Right forelimb (tissue), 1 donor: Measurements from ENCODE around the gene RPL37.
"Not testable (repeated sequence)": the region's sequence is repeated elsewhere in the genome, so short reads cannot be mapped to it uniquely, and the experiment has no call there.

Source experiments
- DNase-seq: peaks from one replicate; pipeline ENCODE4 v3.0.0-alpha.2; 2018

Gene RPL37

GRCh38 chr5:40832345-40832744 lies 2.7 kb downstream of the RPL37 start:
- DNase-seq: no peak

GRCh38 chr5:40831346-40832210 lies 3.4 kb downstream of the RPL37 start:
- no peak for DNase-seq

DNA sequence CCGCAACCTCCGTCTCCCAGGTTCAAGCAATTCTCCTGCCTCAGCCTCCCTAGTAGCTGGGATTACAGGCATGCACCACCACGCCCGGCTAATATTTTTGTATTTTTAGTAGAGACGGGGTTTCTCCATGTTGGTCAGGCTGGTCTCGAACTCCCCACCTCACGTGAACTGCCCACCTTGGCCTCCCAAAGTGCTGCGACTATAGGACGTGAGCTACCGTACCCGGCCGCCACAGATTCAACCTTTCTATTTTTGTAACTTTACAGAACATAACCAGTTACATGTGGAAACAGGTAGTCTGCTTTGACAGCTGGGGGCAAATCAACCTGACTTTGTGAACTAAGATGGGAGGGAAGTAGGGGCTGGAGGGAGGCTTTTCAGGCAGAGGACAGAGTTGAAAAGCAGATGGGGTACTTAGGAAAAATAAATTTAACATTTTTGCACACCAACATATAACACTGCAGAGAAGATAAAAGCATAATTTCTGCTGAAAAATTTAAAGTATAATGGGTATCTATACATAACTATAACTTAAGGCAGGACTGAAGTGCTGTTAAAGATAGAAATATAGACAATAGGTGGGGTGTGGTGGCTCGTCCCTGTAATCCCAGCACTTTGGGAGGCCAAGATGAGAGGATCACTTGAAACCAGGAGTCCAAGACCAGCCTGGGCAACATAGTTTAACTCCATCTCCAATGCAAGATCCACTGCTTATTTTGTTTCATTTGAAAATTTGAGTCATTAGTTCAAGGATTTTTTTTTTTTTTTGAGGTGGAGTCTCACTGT lies 5.1 kb downstream of the RPL37 start:
- DNase-seq: no peak

DNA sequence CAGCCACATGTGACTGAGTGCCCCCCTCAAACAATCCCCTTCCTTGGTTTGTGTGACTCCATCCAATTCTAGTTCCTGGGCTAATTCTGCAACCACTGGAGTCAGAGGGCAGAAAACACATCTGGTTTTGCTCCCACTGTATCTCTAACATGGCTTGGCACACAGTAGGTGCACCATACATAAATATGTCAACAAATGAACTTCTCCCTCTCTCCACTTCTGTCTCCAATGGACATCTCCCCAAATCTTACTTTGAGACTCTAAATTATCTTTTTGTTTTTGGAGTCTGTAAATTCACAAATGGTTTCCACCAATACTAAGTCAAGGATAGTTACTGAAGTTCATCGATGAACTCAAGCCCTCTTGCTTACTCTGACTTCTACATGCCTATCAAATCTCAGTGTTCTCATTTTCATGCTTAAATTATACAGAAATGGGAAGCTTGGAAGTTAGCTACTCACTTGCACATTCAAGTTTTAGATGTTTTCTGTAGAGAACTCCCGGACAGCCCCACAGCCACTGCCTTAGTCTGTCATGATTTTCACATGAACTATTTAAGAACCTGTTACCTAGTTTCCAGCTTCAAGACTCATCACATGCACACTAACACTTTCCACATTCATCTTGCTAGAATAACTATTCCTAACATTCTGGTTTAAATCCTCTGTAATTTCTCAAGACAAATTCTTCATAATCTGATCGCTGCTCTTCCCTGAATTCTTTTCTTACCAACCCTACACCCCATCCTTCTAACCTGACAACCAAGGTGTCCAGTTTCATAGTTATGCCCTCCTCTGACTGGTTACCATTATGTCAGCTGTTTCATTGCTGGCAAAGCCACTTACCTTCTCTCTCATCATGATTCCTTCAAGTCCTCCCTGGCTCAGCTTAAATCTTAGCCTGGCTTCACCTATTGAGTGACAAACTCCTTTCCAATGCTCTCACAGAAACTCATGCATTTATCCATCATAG lies 6.0 kb downstream of the RPL37 start:
- no peak for DNase-seq

DNA sequence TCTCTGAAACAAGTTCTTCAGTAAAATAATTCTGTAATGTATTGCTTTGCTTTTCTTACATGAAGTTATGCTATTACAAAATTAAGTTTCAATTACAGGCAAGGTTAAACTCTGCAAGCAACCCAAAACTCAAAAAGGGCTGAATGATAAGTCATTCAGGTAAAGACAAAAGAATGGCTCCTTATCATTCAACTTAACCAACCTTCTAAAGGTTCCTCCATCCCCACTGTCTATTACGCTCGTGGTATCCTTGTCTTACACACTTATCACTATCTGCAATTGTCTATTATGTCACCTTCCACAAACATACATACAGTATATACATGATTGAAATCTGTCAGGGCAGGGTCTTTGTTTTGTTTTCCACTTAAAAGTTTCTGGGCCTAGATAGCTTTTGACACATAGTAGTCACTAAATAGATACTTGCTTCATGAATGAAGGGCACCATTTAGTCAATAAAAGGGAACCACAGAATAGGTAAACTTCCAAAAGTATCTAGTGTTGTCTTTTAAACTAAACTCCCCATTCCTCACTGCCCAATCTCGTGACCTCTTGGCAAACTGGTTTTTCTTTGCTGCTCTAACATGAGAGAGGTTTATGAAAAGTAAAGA lies 6.9 kb downstream of the RPL37 start:
- no peak for DNase-seq

- no peak for DNase-seq
Observed at GRCh38 chr5:40827188-40827977, 7.6 kb downstream of the RPL37 start.

DNA sequence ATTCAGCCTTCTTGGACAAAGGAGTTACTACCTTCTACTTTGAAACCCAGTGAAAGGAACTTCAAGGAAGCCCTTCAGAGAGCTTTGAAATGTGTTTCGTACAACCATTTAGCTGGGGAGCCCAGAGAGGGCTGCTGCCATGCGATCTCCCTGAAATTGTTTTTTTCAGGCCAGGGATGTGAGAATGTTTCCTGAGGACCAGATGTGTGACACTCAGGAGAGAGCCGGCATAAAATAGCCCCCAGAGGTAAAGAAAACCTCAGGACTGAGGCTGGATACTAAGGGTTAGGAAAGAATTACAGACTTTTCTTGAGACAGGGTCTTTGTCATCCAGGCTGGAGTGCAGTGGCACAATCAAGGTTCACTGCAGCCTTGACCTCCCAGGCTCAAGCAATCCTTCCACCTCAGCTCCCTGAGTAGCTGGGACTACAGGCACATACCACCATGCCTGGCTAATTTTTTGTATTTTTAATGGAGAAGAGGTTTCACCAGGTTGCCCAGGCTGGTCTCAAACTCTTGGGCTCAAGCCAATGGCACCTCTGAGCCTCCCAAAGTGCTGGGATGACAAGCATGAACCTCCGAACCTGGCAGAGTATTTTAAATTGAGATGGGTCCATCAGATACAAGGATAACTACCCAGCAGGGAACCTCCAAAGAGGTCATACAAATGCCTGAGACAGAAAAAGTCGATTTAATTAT lies 8.4 kb downstream of the RPL37 start:
- DNase-seq: no peak

DNA sequence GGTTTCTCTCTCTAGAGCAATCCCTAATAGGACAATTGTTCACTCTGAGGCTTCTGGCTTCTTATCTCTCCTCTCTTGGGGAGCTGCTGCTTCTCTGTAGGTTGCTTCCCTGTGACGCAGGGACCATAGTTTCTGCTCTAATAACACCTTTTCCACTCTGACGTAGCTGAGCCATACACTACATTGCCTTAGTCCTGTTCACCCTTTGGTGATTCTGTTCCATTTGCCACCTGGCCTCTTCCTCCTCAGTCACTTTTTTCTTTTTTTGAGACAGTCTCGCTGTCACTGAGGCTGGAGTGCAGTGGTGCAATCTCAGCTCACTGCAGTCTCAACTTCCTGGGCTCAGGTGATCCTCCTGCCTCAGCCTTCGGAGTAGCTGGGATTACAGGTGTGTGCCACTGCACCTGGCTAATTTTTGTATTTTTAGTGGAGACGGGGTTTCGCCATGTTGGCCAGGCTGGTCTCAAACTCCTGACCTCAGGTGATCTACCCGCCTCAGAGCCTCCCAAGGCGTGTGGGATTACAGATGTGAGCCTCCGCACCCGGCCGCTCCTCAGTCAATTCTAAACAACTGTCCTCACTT lies 9.5 kb downstream of the RPL37 start:
- not testable (repeated sequence) for DNase-seq

- no peak for DNase-seq
Observed at GRCh38 chr5:40823459-40823858, 11.6 kb downstream of the RPL37 start.

DNA sequence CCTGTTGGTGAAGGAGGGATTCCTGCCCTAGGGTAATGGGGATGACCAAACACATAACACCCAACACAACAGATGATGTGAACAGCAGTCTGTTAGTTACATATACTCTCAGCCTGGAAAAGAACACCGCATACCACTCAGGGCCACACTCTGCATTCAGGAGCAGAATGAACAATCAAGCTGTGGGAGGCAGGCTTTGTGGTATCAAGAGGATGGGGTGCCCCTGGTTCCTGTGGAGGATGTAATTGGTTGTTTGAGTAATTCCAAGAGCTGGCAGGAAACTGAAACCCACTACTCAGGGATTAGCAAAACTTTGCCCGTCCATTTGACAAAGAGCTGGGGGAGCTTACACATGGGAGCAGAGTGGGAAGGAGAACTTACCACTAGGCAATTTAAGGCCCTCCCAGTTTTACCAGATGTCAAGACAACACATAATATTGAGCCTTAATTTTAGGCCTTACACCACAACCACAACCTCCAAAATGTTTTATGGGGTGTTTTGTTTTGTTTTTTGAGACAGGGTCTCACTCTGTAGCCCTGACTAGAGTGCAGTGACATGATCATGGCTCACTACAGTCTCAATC lies 21.2 kb downstream of the RPL37 start:
- DNase-seq: no peak

- no peak for DNase-seq
Observed at GRCh38 chr5:40812125-40812524, 22.9 kb downstream of the RPL37 start.

- no peak for DNase-seq
Observed at GRCh38 chr5:40801771-40802562, 33.1 kb downstream of the RPL37 start.

DNA sequence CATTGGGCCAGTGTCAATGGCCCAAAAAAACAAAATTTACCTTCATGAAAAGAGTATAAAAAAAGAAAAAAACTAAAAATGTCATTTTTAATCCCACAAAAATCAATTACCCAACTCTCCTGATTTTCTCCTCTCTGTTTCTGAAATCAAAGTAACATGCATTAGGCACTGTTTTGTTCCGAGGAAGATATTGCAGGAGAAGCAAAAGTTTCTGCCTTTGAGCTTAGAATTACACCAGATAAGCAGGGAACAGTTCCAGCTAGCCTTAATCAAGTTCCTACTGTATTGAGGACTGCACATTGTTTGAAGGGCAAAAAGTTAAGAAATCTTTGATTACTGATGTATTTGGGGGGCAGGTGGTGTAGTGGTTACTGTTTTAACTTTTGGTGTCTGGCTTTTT lies 35.8 kb downstream of the RPL37 start:
- DNase-seq: no peak

DNA sequence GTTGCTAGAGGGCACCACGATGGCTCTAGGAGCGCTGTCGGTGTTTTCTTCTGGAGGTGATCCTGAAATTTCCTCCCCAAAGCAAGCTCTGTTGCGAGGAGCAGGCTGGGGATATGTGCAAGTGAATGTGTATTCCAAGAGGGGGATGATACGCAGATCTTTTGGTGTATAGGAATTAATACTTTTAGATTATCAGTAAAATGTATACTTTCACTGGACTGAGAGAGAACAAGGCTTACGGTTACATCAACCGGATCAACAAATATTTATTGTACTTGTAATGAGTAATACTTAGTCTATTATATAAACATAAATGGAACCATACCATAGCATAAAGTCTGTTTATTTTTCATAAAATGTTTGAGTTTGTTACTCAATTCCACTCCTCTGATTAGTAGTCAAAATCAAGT lies 36.2 kb downstream of the RPL37 start:
- DNase-seq: no peak

DNA sequence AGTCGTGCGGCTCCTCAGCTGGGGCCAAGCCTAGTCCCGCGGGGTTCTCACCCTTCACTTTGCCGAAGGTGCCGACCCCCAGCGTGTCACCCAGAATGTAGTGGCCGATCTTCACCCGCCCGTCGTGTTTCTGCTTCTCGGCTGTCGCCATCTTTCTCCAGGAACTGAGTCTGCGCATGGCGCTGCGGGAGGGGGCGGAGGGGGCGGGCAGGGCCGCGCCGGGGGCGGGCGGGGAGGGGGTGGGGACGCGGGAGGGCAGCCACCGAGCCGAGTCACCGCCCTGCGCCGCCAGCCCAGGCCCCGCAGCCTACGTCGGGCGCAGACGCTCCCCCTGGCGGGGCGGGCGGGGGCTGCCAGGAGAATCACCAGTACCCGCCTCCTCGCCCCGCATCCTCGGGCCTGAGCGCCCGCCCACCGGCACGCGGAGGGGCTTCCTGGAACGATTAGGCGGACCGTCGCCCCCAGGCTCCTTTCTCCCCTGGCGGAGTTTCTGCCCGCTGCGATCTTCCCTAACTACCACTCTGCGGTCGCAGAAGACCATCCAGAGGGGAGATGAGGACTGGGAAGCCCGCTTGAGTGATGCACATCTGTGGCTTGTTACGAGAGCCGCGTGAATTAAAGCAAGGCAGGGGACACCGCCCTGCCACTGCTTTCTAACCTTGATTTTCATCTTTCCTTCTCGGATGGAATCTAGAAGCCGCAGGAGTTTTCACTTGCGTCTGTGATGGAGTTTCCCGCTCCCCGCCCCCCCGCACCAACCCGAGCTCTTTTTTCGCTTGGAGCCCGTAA lies 36.8 kb downstream of the RPL37 start, which contains the start of gene PRKAA1:
Gene PRKAA1, minus strand, starts transcription at position 363 of the 789 bp plus-strand sequence. Its CDS starts 185 bp downstream, at position 178.
- peak; percentile 95 for DNase-seq

DNA sequence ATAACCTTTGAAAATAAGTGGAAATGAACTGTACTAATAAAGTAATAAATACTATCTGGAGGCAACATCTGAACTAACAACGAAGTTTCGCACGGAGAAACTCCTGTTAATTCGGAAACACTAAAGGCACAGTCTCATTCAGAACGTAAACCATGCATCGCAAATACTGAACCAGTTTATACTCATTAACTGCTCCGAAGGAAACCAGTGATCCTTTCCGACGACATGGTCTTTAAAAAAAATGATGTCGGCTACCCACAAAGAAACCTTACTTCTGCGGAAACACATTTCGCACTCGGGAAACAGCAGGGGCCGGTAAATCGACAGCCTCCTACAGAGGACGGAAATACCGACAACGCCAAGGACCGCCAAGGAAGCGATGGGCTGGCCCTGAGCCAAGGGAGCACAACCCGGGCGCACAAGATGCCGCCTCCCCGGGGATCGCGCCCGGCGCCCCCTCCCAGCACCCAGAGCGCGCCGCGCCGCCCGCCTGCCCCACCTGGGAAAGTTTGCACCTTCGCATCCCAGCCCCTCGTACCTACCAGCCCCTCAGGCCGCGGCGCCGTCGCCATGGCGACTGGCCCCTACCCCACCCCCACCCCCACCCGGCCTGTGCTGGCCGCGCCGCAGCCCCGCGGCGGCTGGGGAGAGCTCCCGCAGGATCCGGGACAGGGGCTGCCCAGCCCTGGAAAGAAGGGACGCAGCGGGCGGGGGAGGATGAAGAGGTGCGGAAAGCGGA lies 37.6 kb downstream of the RPL37 start:
- peak; percentile 80 for DNase-seq

- no peak for DNase-seq
Observed at GRCh38 chr5:40796487-40796889, 38.5 kb downstream of the RPL37 start.
